H1 (cell line): Measurements from ENCODE around the gene PLCL2. TPM values are rescaled to one million over a fixed set of nuclear protein-coding genes. Genes with fewer than 3 reads are reported as not detected.

Source experiments
- CTCF ChIA-PET: fragments of 300-600 bp; sonication (Branson Sonifier 250); formaldehyde crosslinking; loops from one replicate; lab custom pipeline; 2021; ENCODE audit not compliant: partially characterized antibody; lab: Charles Lee
- POLR2A ChIA-PET: fragments of 300-600 bp; sonication (Branson Sonifier 250); formaldehyde crosslinking; loops from one replicate; lab custom pipeline; 2021; ENCODE audit warnings: inconsistent platforms; ENCODE audit not compliant: partially characterized antibody; lab: Charles Lee
- DNase-seq, 2 experiments: peaks; one replicate each; pipeline versions ENCODE4 v3.0.0 to v3.0.0-alpha.2; 2010 to 2022; ENCODE audit warnings: low spot score in 2 of 2, low read depth in 1 of 2, mixed read lengths in 1 of 2
- FAIRE-seq: peaks from 2 replicates; lab custom pipeline; 2011; peaks lifted over from hg19 to GRCh38; lab: Jason Lieb, UNC
- H2AFZ ChIP-seq: 2 replicates; pipeline ENCODE4 v1.8.1; 2012; ENCODE audit warnings: low read length, inconsistent platforms
- H2AK5ac ChIP-seq: 2 replicates; pipeline ENCODE4 v1.6.1; 2013; ENCODE audit warnings: low read depth, low read length
- H2BK120ac ChIP-seq: replicated peaks from 2 replicates; pipeline ENCODE3; 2013; ENCODE audit warnings: low read depth, low read length, inconsistent platforms
- H2BK12ac ChIP-seq: 2 replicates; pipeline ENCODE4 v1.6.1; 2013; ENCODE audit warnings: low read depth, low read length
- H2BK15ac ChIP-seq: 2 replicates; pipeline ENCODE4 v1.6.1; 2013; ENCODE audit warnings: low read length
- H2BK20ac ChIP-seq: 2 replicates; pipeline ENCODE4 v1.6.1; 2013; ENCODE audit warnings: low read length
- H2BK5ac ChIP-seq: 2 replicates; pipeline ENCODE4 v1.6.1; 2013; ENCODE audit warnings: low read depth, low read length
- H3K14ac ChIP-seq: 2 replicates; pipeline ENCODE4 v1.6.1; 2013; ENCODE audit warnings: inconsistent platforms; ENCODE audit not compliant: insufficient read length
- H3K18ac ChIP-seq: 2 replicates; pipeline ENCODE4 v1.6.1; 2013; ENCODE audit warnings: low read length; ENCODE audit errors: extremely low read depth
- H3K23ac ChIP-seq: 2 replicates; pipeline ENCODE4 v1.6.1; 2013; ENCODE audit warnings: inconsistent platforms; ENCODE audit not compliant: insufficient read length
- H3K23me2 ChIP-seq: 2 replicates; pipeline ENCODE4 v1.6.1; 2013; ENCODE audit warnings: low read depth, low read length
- H3K27ac ChIP-seq: 2 replicates; pipeline ENCODE4 v1.6.1; 2011; ENCODE audit warnings: low read depth, low read length, inconsistent platforms
- H3K27me3 ChIP-seq, 4 experiments: replicated peaks in 1 of 4; 1 replicate in 1 of 4; 2 replicates in 3 of 4; pipeline versions ENCODE4 v1.6.1 to v1.8.1; 2011 to 2013; ENCODE audit warnings: low read length in 3 of 4, mild to moderate bottlenecking in 3 of 4, inconsistent platforms in 2 of 4, mixed read lengths in 2 of 4, moderate library complexity in 1 of 4; ENCODE audit not compliant: control insufficient read depth in 3 of 4, insufficient read depth in 3 of 4; ENCODE audit errors: extremely low read depth in 1 of 4
- H3K36me3 ChIP-seq, 4 experiments: 2 replicates each; pipeline versions ENCODE4 v1.6.1 to v1.8.1; 2011 to 2013; ENCODE audit warnings: mild to moderate bottlenecking in 4 of 4, low read length in 3 of 4, moderate library complexity in 2 of 4, control low read depth in 1 of 4, inconsistent platforms in 1 of 4; ENCODE audit not compliant: insufficient read depth in 4 of 4, control insufficient read depth in 2 of 4
- H3K4ac ChIP-seq: replicated peaks from 2 replicates; pipeline ENCODE3; 2013; ENCODE audit warnings: low read length, low read depth, mixed read lengths, inconsistent platforms; ENCODE audit not compliant: insufficient read length
- H3K4me1 ChIP-seq, 4 experiments: replicated peaks in 1 of 4; 1 replicate in 1 of 4; 2 replicates in 3 of 4; pipeline versions ENCODE4 v1.6.1 to v1.8.1; 2011 to 2013; ENCODE audit warnings: low read length in 3 of 4, inconsistent platforms in 2 of 4, mixed read lengths in 1 of 4; ENCODE audit not compliant: insufficient read depth in 4 of 4, control insufficient read depth in 3 of 4
- H3K4me2 ChIP-seq, 2 experiments: 2 replicates each; pipeline versions ENCODE4 v1.6.1 to v1.8.1; 2011 to 2013; ENCODE audit warnings: low read depth in 2 of 2, low read length in 2 of 2, control low read depth in 1 of 2, inconsistent platforms in 1 of 2, mild to moderate bottlenecking in 1 of 2; ENCODE audit not compliant: insufficient read depth in 1 of 2
- H3K4me3 ChIP-seq, 4 experiments: fragments of 200-600, 300-600 bp in 1 of 4; sonication (generic), shearing (Covaris generic), sonication (Bioruptor Twin) in 1 of 4; 2 replicates each; pipeline versions ENCODE4 v1.5.1 to v1.8.1; 2011 to 2016; ENCODE audit warnings: low read length in 4 of 4, low read depth in 3 of 4, control low read depth in 2 of 4, inconsistent platforms in 2 of 4, mild to moderate bottlenecking in 2 of 4, mixed read lengths in 1 of 4, moderate library complexity in 1 of 4; ENCODE audit not compliant: insufficient read depth in 2 of 4; ENCODE audit errors: extremely low read depth in 1 of 4
- H3K56ac ChIP-seq: replicated peaks from 2 replicates; pipeline ENCODE3; 2013; ENCODE audit warnings: low read depth, mild to moderate bottlenecking, mixed read lengths, low read length, inconsistent platforms; ENCODE audit not compliant: insufficient read length
- H3K79me1 ChIP-seq: 2 replicates; pipeline ENCODE4 v1.6.1; 2013; ENCODE audit warnings: low read depth, low read length, control low read depth
- H3K79me2 ChIP-seq, 2 experiments: 2 replicates each; pipeline versions ENCODE4 v1.6.1 to v1.8.1; 2012 to 2013; ENCODE audit warnings: low read length in 2 of 2, mild to moderate bottlenecking in 2 of 2, inconsistent platforms in 1 of 2; ENCODE audit not compliant: insufficient read depth in 2 of 2, control insufficient read depth in 1 of 2
- H3K9ac ChIP-seq, 4 experiments: replicated peaks in 1 of 4; 1 replicate in 1 of 4; 2 replicates in 3 of 4; pipeline versions ENCODE4 v1.6.1 to v1.8.1; 2011 to 2013; ENCODE audit warnings: low read depth in 3 of 4, low read length in 3 of 4, control low read depth in 2 of 4, mild to moderate bottlenecking in 2 of 4, moderate library complexity in 2 of 4, inconsistent platforms in 1 of 4; ENCODE audit errors: extremely low read depth in 1 of 4
- H3K9me3 ChIP-seq, 2 experiments: 2 replicates each; pipeline versions ENCODE4 v1.6.1 to v1.8.1; 2012 to 2013; ENCODE audit warnings: mild to moderate bottlenecking in 2 of 2, moderate library complexity in 2 of 2, control low read depth in 1 of 2, inconsistent platforms in 1 of 2, low read depth in 1 of 2, low read length in 1 of 2, mixed read lengths in 1 of 2; ENCODE audit not compliant: insufficient read depth in 2 of 2
- H4K20me1 ChIP-seq, 2 experiments: replicated peaks in 1 of 2; 2 replicates each; pipeline versions ENCODE3 to v1.8.1; 2011 to 2013; ENCODE audit warnings: inconsistent platforms in 2 of 2, low read length in 2 of 2, mild to moderate bottlenecking in 1 of 2; ENCODE audit not compliant: insufficient read depth in 2 of 2, control insufficient read depth in 1 of 2
- H4K5ac ChIP-seq: 2 replicates; pipeline ENCODE4 v1.6.1; 2013; ENCODE audit warnings: low read length, low read depth, mixed read lengths, inconsistent platforms; ENCODE audit not compliant: insufficient read length
- H4K8ac ChIP-seq: 2 replicates; pipeline ENCODE4 v1.8.0; 2013; ENCODE audit warnings: mild to moderate bottlenecking, moderate library complexity, low read length, inconsistent platforms; ENCODE audit not compliant: insufficient read depth; ENCODE audit errors: extremely low read depth
- H4K91ac ChIP-seq: replicated peaks from 2 replicates; pipeline ENCODE3; 2013; ENCODE audit warnings: low read length, mixed read lengths, inconsistent platforms; ENCODE audit not compliant: insufficient read length
- ATF2 ChIP-seq: IDR thresholded peaks from 2 replicates; pipeline ENCODE4 v1.6.1; 2012; ENCODE audit warnings: low read length, inconsistent platforms
- BACH1 ChIP-seq: IDR thresholded peaks from 2 replicates; pipeline ENCODE4 v1.6.1; 2012; ENCODE audit warnings: low read length, improper control_type of control experiment
- CHD1 ChIP-seq: IDR thresholded peaks from 2 replicates; pipeline ENCODE4 v1.6.1; 2012; ENCODE audit warnings: low read depth, low read length, improper control_type of control experiment
- CREB1 ChIP-seq: IDR thresholded peaks from 2 replicates; pipeline ENCODE4 v1.6.1; 2012; ENCODE audit warnings: inconsistent platforms
- KDM1A ChIP-seq: fragments of 200-600, 300-600 bp; sonication (generic); IDR thresholded peaks from 2 replicates; pipeline ENCODE4 v1.7.1; 2016; ENCODE audit warnings: mild to moderate bottlenecking, low read length, borderline replicate concordance
- KDM5A ChIP-seq: fragments of 200-600 bp; IDR thresholded peaks from 2 replicates; pipeline ENCODE4 v1.7.1; 2012; ENCODE audit warnings: mild to moderate bottlenecking, low read length, inconsistent platforms, mixed read lengths
- POU5F1 ChIP-seq: IDR thresholded peaks from 2 replicates; pipeline ENCODE4 v1.6.1; 2011; ENCODE audit warnings: low read depth, mild to moderate bottlenecking, low read length, moderate library complexity
- RFX5 ChIP-seq: IDR thresholded peaks from 2 replicates; pipeline ENCODE4 v1.6.1; 2011; ENCODE audit warnings: low read depth, low read length, improper control_type of control experiment, borderline replicate concordance
- RXRA ChIP-seq: IDR thresholded peaks from 2 replicates; pipeline ENCODE4 v1.6.1; 2011; ENCODE audit warnings: low read depth, mild to moderate bottlenecking, low read length, moderate library complexity; ENCODE audit not compliant: insufficient read depth
- SIN3A ChIP-seq, 2 experiments: IDR thresholded peaks in 1 of 2; conservative IDR thresholded peaks in 1 of 2; 2 replicates each; pipeline ENCODE4 v1.6.1; 2011 to 2012; ENCODE audit warnings: low read length in 2 of 2, improper control_type of control experiment in 1 of 2, low read depth in 1 of 2, mild to moderate bottlenecking in 1 of 2
- SP4 ChIP-seq: IDR thresholded peaks from 2 replicates; pipeline ENCODE4 v1.6.1; 2012; ENCODE audit warnings: low read length, inconsistent platforms
- SUZ12 ChIP-seq: fragments of 200-600 bp; sonication (generic); IDR thresholded peaks from 2 replicates; pipeline ENCODE4 v1.6.1; 2012; ENCODE audit warnings: mild to moderate bottlenecking, inconsistent platforms, low read length, moderate library complexity, mixed read lengths
- WGBS, 2 experiments: shearing (Covaris generic) in 1 of 2; methylation state at CpG; one replicate each; pipeline versions ENCODE4 v1.1.6 to v1.1.7; 2013 to 2015; ENCODE audit warnings: low lambda C conversion rate in 2 of 2, mixed read lengths in 2 of 2, inconsistent platforms in 1 of 2, low coverage in 1 of 2, missing lambda C conversion rate in 1 of 2; ENCODE audit not compliant: insufficient replicate concordance in 2 of 2, insufficient coverage in 1 of 2, insufficient read length in 1 of 2; ENCODE audit errors: extremely low coverage in 1 of 2, missing lambda C conversion rate in 1 of 2; 5-methylcytosine and 5-hydroxymethylcytosine counted together
- polyA plus RNA-seq, 7 experiments: library from polyadenylated mRNA; depleted of rRNA in 3 of 7; stranded (reverse) in 5 of 7; unstranded in 2 of 7; fragments of >200 nt in 5 of 7; fragments of 200-250 nt in 2 of 7; gene quantifications; 1 replicate in 5 of 7; 2 replicates in 1 of 7; 4 replicates in 1 of 7; pipeline versions ENCODE4 v1.2.1 to v1.2.3, GENCODE V29; 2011 to 2013; ENCODE audit warnings: missing spikeins in 2 of 7, mixed read lengths in 2 of 7
- total RNA-seq: library from RNA; stranded (reverse); fragmentation: NEBNext Ultra II Directional; extraction: Animal tissue kit (Norgen Biotek cat#: 25700); gene quantifications from 2 replicates; pipeline ENCODE4 v1.2.1, GENCODE V29; 2021

The PLCL2 gene
- total and polyA plus RNA-seq, 2 of the 8 experiments (the other 6 are each of a cell fraction or from before 2014, with no cell fraction given), result 3.5 to 6.8 TPM

GRCh38 chr3:16864610-16865313 lies 20.0 kb upstream of the PLCL2 start:
- 93% methylated on average over 5 of the region's 5 CpGs; no CpG with 5 or more reads in 1 of the 2 experiments for WGBS, 2 experiments
- no peak overlapping the region for H3K4me2 ChIP-seq
- H2BK5ac ChIP-seq, result no peak overlapping the region
- no peaks in the 10 kb centered on the region for H3K36me3 ChIP-seq
- POLR2A ChIA-PET, result no interaction called here
- H2BK120ac ChIP-seq, result no peak overlapping the region
- H3K18ac ChIP-seq, result no peak overlapping the region
- H3K56ac ChIP-seq, result no peak overlapping the region
- H4K91ac ChIP-seq, result no peak overlapping the region
- H3K27me3 ChIP-seq, result no peaks in the 10 kb centered on the region
- CTCF ChIA-PET, result interaction anchor here (1.2 to 1.8 kb wide), 2 partner anchors 8 to 171 kb away, joined by 4 to 6 read pairs; no protein-coding TSS in a partner anchor
- no peak overlapping the region for H3K23ac ChIP-seq
- no peaks in the 10 kb centered on the region for H3K79me1 ChIP-seq
- no peak overlapping the region for H2BK12ac ChIP-seq
- no peak overlapping the region for H3K14ac ChIP-seq
- DNase-seq (no peak), FAIRE-seq (no peak)
- no peak overlapping the region for H2BK20ac ChIP-seq
- H2AFZ ChIP-seq, result no peak overlapping the region
- H3K9ac ChIP-seq, result no peak overlapping the region
- H2BK15ac ChIP-seq, result no peak overlapping the region
- no peaks in the 10 kb centered on the region for H3K79me2 ChIP-seq
- no peaks in the 10 kb centered on the region for H4K20me1 ChIP-seq
- no peak overlapping the region for H3K4ac ChIP-seq
- H2AK5ac ChIP-seq, result no peak overlapping the region
- H3K4me1 ChIP-seq, result no peaks in the 10 kb centered on the region
- no peak overlapping the region for H4K5ac ChIP-seq
- no peak overlapping the region for H4K8ac ChIP-seq
- no peaks in the 10 kb centered on the region for H3K23me2 ChIP-seq
- H3K9me3 ChIP-seq, result 0 out of 4 replicates have a peak, but pooled peaks cover 0 to 2% of the 10 kb centered on the region in 2 experiments
- H3K27ac ChIP-seq, result no peak overlapping the region
- H3K4me3 ChIP-seq, result no peak overlapping the region
- TF ChIP-seq KDM1A (no peak), RFX5 (no peak), CREB1 (no peak), SIN3A (conservative IDR thresholded peaks at IDR 0.05 in 1 of 2, IDR thresholded peaks at IDR 0.05 in 1 of 2; ENCODE audit: low read depth in 1 of 2, low read length in 2 of 2) (no peak), BACH1 (no peak), ATF2 (no peak), CHD1 (no peak), RXRA (no peak), POU5F1 (no peak), KDM5A (no peak), SUZ12 (no peak), SP4 (no peak)
